Stimulated activated CD4-positive, alpha-beta T cell treated with anti-CD3 and anti-CD28 coated beads, Interleukin-1b, Interleukin-23, amount 100 ng/mL, for 24 hours (primary cell): ENCODE measurements around the gene RBMS3.

Source experiments
- DNase-seq, 4 experiments: peaks; one replicate each; pipeline ENCODE4 v3.0.0-alpha.2; 2020; ENCODE audit warnings: low read depth in 4 of 4, low spot score in 1 of 4

The RBMS3 gene

DNA sequence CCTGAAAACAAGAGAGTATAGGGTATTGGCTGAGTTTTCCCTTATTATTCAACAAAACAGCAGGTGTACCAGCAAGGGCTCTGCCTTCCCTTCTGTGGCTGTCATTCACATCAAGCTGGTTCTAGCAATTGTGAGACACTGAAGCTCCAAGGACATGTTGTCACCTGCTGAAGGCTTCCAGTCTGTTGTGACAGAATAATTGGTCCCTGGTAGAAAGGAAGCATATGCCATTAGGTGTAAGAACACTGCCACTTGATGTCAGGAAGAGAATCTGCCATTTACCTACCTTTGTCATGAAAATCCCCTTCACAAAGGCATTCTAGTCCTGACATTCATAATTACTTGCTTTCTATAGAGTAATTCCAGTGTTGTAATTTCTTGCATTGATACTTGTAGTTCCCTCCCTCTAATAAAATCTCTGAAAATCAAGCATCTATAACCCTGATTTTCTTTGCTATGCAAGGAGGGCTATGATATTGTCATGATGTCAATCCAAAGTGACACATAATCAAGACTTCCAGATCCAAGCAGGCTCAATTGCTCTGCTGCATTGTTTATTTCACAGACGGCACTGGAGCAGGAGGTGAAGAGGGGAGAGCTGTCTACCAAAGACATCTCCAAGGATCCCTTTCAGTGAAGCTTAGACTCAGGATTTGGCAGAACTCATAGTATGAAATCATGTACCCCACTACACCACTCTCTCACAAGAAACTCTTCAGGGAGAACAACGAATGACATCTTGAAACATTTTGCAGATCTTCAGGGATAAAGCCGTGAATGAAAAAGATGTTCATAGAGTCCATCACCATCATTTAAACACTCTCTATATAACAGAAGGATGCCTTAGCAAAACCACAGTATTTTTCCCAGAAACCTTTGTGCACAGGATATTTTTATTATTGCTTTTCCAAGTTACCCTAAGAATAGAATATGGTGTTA is 425.3 kb downstream of the RBMS3 start:
- DNase-seq: no peak

DNA sequence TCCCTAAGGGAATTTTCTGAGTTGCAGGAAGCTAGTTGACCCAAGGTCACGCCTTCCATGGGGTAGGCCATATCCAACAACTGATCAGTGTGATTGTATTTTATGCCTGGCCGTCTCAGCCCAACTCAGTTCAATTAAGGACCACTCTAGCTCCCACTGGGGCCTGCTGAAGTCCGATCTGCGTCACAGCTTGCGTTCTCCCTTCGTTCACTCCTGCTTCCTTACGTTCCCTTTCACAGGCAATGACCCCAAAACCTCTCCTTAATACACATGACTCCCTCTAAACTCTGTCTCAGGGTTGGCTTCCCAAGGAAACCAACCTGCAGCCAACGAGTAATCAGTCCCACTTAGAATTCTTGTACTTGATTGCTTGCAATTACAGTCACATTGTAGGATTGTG is 428.0 kb downstream of the RBMS3 start:
- no peak for DNase-seq

DNA sequence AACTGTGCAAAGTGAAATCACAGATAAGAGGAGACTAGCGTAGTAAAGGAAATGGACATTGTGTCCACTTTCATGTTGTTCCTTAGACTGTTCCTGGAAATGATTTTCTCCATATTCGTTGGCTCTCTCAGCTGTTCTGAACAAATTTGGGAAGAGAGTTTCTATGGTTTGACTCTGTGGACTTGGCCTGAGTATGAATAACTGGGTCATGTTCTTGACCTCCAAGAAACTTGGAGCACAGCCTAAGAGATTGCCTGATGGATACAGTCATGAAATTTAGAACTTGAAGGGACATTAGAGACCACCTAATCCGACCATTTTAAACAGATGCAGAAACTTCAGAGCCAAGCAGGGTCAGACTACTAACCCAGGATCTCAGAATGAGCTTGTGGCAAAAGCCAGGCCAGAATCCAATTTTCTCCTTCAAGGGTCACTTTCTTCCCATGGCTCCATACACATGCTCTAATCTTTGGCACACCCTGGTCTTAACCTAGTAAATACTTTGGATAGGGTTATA is 430.4 kb downstream of the RBMS3 start:
- no peak for DNase-seq

DNA sequence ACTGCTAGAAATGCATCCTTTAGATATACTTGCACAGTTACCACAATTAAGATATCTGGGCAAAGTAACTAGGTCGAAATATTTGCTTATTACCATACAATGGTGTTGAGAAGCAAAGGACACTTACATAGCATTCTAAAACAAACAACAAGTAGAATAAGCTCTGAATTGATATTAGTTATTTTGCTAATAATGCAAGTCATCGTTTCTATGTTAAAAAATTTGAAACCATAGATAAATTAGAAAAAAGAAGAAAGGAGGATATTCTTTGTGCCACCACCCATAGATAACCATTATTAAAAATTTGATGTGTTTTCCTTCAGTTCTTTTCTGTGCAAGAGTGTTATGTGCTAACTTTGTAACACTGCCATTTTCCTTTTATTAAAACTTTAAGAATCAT is 435.3 kb downstream of the RBMS3 start:
- no peak for DNase-seq

DNA sequence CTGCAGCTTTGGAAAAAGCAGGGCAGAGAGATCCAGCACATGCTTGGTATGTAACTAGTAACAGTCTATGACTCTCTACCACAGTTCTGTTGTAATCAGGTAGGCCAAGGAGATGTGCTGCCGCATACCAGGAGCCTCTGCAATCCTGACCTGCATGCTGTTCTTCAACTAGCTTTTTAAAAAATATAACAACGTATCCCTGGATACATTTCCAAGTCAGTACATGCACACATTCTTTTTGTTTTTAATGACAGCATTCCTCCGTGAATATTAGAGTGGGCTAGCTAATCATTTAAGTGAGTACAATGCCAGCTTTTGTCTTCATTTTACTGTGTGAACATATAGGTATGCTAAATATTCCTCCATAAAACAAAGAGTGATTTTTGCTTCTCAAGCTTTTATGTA is 437.8 kb downstream of the RBMS3 start:
- no peak for DNase-seq

DNA sequence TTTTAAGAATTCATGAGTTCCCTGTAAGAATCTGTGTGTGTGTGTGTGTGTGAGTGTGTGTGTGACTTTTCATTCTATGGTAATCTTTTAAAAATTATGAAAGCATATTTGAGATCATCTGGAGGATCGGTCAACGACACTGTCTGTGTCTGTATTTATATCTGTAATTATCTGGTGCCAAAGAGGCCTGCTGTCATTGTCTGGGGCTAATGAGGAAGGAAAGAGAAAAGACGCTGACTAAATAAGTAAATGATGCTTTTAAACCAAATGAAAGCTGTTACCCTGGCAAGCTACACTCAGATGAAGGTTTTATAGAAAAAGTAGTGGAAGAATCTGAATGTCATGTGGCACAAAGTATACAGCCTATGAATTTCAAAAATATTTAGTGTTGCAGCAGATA is 439.8 kb downstream of the RBMS3 start:
- no peak for DNase-seq

DNA sequence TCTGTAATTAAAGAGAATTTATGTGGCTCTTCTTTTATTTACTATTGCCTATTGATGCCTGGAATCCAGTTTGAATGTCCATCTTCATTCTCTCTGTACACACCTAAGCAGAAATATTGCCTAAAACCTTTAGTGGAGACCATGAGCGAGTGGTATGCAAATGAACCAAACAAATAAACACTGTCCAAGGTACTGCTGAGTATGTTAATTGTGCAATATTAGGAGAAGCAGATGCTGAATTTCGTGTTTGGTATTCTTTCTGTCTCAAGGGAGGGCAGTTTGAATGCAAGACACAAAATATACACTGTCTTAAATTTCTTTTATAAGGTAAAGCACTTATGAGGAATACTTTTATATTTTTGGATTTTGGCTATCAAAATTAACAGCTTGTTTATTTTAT is 440.9 kb downstream of the RBMS3 start:
- no peak for DNase-seq

DNA sequence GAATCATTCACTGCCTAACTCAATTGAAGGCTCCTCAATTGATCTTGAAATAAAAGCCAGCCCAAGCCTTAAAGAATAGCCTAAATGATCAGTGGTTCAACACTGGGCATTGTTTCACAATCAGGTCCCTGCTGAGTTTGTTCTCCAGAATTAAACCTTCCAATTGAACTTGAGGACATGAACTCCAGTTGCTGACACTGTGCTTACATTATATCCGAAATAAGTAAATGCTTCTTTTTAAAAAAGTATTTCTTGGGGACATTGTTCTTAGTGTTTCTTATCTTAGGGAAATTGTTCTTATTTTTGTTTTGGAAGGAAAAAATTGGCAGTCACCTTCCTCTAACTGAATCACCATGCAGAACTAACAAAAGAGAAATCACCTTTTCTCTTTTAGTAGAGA is 450.2 kb downstream of the RBMS3 start:
- no peak for DNase-seq

DNA sequence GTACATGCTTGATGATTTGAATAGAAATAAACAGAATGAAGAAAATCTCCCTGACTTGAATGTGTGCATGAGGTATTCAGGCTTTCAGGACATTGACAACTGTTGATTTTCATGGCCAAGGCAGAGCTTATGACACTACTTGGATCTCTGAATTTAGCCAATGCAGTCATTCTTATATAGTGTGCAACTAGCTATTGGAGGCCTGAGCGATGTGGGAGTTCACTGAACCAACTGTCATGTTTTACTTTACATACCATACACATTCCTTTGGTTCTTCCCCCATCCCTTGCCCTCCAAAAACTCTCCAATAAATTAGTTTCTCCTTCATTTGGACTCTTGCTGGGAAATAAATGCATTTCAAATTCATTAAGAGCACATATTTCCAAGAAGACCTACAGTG is 460.4 kb downstream of the RBMS3 start:
- no peak for DNase-seq

DNA sequence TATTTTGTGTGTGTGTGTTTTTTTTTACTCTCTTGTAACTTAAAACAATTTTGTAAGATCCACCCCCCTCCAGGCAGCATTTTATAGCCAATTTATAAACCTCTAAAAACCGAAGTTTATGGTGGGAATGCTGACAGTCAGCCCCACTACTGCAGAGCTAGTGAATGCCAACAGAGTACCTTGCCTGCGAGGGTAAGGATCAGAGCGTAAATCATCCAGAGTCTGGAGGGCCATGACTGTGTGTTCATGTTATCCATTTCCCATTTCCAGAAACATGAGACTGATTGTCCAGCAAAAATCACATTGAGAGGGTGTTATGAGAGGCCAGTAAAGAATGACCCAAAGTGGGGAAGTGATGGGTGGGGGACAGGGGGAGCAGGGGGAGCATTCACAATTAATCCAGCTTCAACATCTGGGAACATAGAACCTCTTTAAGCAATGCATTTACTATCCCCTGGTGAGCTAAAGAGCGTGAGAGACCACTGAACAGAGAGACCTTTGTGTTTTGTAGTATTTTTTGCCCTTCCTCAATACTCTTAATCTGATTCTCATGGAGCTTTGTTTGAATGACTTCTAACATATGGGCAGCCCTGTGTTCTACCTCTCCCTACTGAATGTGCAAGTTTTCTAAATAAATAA is 464.5 kb downstream of the RBMS3 start:
- no peak for DNase-seq

DNA sequence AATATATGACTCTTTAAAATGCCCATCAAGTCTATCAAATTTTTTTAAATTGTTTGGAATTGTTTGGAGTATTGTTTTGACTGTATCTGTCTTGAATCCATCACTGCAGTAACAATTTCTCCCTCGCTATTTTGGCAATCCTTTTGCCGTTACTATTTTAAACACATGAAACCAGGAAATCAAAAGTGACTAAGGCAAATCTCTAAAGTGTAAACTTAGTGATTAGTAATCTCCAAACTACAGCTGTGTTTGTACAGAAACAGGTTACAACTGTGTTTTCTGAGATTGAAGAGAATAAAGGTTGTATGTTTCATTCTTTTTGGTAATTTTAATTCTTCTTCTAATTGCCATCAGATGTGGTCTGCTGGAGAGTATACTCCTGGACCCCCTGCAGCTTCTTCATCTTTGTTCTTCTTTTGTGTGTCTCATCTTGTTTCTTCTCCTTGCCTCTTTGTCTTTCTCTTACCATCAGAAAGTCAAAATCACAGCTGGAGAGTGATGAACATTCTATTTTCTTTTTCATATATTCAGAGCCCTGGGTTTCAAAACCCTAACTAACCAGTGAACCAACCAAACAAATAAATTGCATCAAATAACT is 465.4 kb downstream of the RBMS3 start:
- DNase-seq: no peak

DNA sequence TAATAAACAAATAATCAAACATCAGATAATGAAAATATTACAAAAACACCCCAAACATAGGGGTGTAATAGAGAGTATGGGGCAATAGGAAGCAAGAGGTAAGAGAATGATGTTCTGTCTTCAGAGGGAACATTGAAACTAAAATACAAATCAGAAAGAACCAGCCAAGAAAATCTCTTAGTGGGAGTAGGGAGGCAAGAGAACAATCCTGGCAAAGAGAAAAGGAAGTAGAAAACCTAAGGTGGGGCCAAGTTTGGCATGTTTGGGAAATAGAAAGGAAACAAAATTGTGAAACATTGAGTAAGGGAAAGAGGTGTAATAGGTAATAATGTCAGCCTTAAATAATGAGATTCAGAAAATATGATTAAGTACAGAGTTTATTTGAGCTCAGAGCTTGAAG is 467.1 kb downstream of the RBMS3 start:
- DNase-seq: no peak

DNA sequence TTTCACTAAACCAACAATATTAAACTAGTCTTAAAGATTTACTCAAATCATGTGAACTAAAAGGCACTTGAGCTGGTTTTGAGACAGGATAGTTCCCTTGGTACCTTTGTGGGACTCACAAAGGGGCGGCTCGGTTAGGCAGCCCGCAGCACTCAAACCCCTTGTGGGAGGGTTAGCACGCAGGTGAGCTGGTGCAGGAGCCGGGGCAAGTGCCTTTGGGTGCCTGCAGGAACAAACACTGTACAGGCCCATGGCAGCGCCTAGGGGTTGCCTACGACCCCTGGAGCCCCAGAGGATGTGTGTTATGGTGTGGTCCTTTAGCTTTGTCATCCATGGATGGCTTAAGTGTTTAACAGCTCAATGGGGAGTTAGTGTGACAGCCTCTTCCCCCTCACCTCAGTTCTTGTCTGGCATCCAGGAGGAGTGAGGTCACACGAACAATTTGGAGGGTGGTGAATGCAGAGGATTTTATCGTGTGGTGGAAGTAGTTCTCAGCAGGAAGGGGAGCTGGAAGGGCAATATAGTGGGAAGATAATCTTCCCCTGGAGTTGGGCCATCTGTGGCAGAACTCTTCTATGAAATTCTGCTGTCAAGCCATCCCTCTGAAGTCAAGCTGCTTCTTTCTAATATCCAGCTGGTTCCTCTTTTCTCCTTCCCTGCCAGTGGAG is 470.9 kb downstream of the RBMS3 start:
- no peak for DNase-seq

DNA sequence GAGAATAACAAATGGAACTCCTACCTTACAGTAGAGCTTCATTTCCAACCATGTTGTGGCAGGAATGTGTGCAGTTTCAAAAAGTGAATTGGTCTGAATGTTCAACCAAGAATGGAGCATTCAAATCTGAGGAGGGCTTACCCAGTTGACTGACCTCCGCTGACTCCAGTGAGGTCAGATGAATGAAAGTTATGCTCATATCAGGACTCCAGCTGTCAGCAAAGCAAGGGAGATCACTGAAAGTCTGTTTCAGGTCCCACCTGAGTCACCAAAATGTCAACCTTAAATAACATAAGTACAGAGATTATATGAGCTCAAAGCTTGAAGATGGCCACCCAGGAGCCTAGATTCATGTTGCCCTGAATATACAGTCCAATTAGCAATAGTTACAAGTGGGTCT is 473.5 kb downstream of the RBMS3 start:
- no peak for DNase-seq

DNA sequence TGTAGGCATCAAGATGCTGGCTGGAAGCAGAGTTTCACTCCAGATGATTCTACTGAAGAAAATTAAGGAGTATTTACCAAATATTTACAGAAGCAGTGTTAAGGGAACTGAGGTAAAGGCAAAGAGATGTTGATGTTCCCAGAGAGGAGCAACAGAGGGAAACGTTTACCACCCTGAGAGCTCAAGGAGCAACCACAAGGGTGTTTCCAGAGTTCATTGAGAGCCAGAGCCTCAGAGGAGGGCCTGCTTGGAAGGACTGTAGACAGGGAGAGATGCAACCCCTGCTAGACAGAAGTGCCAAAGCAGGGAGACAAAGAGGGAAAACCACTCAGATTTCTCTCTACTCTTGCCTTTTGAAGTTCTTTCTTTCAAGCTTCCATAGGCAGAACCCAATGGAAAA is 474.5 kb downstream of the RBMS3 start:
- no peak for DNase-seq

DNA sequence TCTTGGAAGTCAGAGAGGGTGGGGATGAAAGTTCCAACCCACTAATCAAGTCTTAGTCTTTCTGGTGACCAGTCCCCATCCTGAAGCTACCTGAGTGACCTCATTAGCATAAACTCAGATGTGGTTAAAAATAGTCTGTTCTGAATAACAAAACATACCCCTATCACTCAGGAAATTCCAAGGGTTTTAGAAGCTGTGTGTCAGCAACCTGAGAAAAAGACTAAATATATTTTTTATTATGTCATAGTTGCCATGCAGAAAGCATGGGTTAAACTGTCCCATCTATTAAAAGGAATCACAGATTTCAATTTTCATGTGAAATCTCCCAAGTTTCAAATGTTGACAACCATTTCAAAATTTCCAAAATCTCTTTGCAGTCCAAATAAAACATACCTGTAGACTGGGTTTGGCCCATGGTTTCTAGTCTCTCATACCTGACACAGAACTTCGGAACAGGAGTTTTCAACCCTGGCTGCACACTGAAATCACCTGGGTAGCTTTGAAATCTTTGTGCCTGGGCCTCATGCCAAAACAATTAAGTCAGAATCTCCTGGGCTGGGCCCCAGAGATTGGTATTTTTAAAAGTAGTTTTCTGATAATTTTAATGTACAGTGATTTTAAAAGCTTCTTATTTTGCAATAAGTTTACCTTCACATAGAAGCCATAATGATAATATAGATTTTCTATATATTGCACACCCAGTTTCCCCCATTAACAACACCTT is 476.3 kb downstream of the RBMS3 start:
- no peak for DNase-seq

DNA sequence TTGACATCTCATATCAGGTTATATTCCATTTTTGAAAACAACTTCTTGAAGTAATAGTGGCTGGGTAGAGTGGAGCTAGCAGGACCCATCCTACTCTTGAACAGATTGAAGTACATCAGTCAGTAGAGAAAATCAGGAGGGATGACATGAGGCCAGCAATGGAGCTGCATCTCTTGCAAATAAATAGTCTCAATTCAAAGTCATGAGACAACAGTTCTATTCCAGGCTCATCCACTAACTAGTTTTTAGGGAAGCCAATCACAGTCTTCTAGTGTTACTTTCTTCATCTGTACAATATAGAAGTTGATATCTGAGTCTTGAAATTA is 477.2 kb downstream of the RBMS3 start:
- no peak for DNase-seq

DNA sequence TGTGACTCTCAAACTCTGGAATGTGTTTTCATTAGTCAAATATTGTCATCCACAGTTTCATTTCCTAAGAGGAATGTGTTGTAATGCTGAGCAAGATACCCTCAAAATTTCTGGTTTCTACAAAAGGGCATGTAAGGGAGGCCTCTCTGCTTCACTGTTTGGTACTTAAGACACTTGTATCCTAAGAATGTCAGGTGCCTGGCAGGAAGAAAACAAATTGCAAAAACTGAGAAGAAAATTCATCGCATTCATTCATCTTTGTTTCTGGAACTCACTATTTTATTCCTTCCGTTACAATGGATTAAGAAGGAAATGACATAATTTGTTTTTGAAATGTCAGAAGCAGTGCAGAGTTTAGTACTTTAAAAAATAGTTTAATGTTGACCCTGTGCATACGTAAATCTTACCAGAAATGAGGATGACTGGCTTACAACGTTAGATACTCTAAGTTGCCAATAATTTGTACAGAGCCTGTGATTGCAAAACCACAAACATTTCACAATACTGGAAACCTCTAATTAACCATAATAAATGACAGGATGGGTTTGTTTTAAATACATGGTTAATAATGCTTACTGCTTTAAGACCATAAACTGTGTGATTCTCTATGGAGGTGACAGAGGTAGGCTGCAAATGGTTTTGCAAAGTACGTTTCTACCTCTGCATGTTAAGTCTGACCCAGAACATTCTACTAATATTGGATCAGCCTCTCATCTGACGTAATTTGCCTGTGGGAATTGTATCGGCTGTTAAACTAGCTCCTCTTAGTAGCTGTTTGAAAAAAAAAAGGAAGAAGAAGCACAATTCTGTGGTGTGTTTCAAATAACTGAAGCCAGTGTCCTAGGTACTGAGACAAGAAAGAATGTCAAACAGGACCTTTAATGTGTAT is 477.8 kb downstream of the RBMS3 start:
- DNase-seq: no peak

DNA sequence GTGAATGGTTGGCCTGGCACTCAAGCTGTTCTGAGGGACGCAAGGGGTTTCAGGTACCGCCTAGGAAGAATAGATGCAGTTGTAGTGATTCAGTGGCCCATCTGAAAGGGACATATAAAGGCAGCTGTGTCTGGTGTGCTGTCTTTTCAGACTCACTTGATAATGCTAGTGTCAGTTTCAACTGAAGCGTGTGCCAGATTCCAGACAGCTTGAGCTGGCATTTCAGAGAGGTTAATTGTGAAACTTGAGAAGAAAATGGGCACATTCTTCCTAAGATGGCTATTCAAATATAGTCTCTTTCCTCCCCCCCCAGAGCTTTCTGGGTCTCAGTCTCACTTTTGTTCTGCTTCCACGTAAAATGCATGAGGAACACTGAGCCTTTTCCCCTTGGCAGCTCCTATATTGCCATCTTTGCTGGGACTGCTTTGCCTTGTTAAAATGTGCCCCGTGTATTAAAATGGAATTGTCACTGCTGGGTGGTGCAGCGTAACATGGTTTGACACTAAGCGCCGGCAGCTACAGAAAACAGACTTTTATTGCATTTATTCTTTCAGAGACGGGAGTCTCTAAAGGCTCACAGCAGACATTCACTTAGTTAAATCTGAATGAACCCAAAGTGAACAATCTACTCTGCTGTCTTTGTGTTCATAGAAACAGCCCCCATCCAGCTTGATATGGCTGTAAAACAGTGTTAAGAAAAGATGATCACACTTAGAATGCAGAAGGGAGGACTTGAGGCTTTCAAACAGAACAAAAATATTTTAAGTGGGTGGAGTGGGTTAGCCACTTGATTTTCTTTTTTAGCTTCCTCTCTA is 478.7 kb downstream of the RBMS3 start:
- no peak for DNase-seq
